GM12865 (cell line): ENCODE results near the gene NRCAM.
A peak's percentile ranks its signal among the peaks of the same experiment; 100 is the strongest.

Experiments
- DNase-seq: peaks from one replicate; pipeline ENCODE4 v3.0.0; 2010; ENCODE audit warnings: low read depth
- H3K4me3 ChIP-seq: 2 replicates; pipeline ENCODE4 v1.5.1; 2011; ENCODE audit warnings: mild to moderate bottlenecking, low read depth, low read length, control low read depth
- CTCF ChIP-seq: IDR thresholded peaks from 2 replicates; pipeline ENCODE4 v1.5.1; 2011; ENCODE audit warnings: low read length, control low read depth, low read depth, inconsistent platforms; ENCODE audit not compliant: insufficient read depth; ENCODE audit errors: missing control alignments

The NRCAM gene

DNA sequence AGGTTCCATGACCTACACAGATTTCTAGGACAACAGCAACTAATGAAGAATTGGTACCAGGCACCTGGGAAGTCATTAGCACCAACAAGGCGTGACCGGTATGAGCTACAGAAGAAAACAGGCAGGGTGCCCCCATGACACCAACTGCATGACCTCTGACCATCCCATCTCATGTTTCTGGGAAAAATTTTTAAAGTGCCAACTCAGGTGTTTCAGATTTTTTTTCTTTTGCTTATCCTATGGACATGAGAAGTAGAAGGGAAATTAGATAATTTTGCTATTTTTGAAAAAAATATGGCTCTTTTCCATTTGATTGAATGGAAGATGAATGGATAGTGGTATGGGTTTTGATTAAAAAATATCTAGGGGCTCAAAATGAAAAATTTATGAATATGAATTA is 154.8 kb downstream of the NRCAM start:
- no peak overlapping the region for H3K4me3 ChIP-seq
- DNase-seq = no peak
- TF ChIP-seq CTCF = no peak

GRCh38 chr7:108299251-108299973 is 156.8 kb downstream of the NRCAM start:
- no peak overlapping the region for H3K4me3 ChIP-seq
- no peak for DNase-seq

DNA sequence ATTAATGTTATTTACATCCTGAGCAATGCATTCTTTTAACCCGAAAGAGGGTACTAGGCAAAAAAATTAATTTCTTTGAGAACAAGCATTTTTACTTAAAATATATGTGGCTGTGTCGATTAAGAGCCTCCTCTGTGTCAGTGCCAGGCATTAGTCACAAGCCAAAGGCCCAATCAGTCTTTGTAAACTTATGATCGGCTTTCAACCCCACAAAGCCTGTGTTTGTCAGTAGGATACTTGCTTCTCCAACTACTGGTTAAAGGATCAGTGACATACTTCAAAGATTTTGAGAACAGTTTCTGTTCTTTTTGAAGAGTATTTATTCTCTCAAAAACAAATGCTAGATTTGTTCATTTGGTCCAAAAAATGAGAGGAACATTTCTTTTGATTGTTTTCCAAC is 159.3 kb downstream of the NRCAM start:
- no peak for TF ChIP-seq CTCF
- no peak overlapping the region for H3K4me3 ChIP-seq
- no peak for DNase-seq

More at GRCh38 chr7:108299251-108299973, 156.8 kb downstream of the NRCAM start:
- no peak for TF ChIP-seq CTCF

DNA sequence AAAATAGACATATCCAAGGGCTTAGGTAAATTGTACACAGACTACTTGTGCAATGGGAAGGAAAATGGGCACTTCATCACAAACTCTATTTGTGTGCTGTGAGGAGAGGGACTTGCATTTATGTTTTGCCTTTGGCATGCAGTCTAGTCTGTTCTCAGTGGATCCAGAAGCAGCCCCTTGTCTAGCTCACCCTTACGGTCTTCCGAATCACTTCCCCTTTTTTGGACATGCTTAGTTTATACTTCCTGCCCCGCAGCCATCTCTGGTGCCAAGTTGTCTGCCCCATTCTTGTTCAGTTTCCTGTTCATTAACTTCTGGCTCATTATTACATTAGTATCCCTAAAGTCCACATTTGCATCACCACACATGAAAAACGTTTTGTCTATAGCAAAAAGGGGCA is 161.6 kb downstream of the NRCAM start:
- TF ChIP-seq CTCF = no peak
- DNase-seq = peak; percentile 67
- H3K4me3 ChIP-seq = no peak overlapping the region

DNA sequence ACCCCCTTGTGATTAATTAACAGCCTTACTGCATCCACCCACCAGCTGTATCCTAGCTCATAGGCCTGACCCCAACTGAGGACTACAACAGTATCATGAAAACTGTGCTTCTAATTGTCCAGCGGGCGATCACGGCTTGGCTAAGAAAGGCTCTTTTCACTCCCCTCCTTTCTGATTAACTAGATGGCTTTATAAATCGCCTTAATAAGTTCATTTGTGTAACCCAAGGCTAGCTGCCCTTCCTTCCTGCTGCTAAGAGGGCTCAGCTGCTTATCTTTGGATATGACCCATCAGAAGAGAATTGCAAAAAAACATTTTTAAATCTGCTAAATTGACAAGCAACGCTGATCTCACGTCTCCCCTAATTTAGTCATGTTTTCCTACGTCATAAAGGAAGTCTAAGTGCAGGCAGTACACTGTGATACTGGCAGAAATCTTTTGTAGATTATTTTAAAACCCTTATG is 163.1 kb downstream of the NRCAM start:
- DNase-seq = no peak
- TF ChIP-seq CTCF = no peak
- H3K4me3 ChIP-seq = no peak overlapping the region

GRCh38 chr7:108292541-108292940 is 163.7 kb downstream of the NRCAM start:
- no peak for TF ChIP-seq CTCF
- no peak overlapping the region for H3K4me3 ChIP-seq
- no peak for DNase-seq
